AG09309 (cell line): ENCODE measurements around the gene NHERF2.

ENCODE experiments used
- DNase-seq: peaks from one replicate; pipeline ENCODE4 v3.0.0-alpha.2; 2010; ENCODE audit warnings: low read depth
- H3K4me3 ChIP-seq: 2 replicates; pipeline ENCODE4 v1.5.1; 2011; ENCODE audit warnings: mild to moderate bottlenecking, low read depth, low read length, moderate library complexity; ENCODE audit not compliant: control insufficient read depth
- CTCF ChIP-seq: IDR thresholded peaks from 2 replicates; pipeline ENCODE4 v1.5.1; 2011; ENCODE audit warnings: mild to moderate bottlenecking, low read depth, low read length, inconsistent platforms; ENCODE audit not compliant: insufficient read depth, control insufficient read depth; ENCODE audit errors: missing control alignments

Gene NHERF2

GRCh38 chr16:2084895-2085625, 58.4 kb downstream of the NHERF2 start:
- DNase-seq: no peak
- H3K4me3 ChIP-seq: no peak overlapping the region
- no peak for TF ChIP-seq CTCF

- DNase-seq: no peak
- TF ChIP-seq CTCF: no peak
- H3K4me3 ChIP-seq: no peak overlapping the region
Measured at GRCh38 chr16:2085669-2086068, 59.0 kb downstream of the NHERF2 start.

- no peak for TF ChIP-seq CTCF
- no peak for DNase-seq
- H3K4me3 ChIP-seq: no peak overlapping the region
Measured at GRCh38 chr16:2086106-2086742, 59.5 kb downstream of the NHERF2 start.

GRCh38 chr16:2086812-2087747, 60.4 kb downstream of the NHERF2 start:
- DNase-seq: no peak
- H3K4me3 ChIP-seq: no peak overlapping the region
- no peak for TF ChIP-seq CTCF

- no peak overlapping the region for H3K4me3 ChIP-seq
- DNase-seq: no peak
- TF ChIP-seq CTCF: no peak
Measured at GRCh38 chr16:2087748-2088631, 61.3 kb downstream of the NHERF2 start.
